Muscle of back (tissue), 11 donors: ENCODE results near the gene CAPN12. TPM values are rescaled to one million over a fixed set of nuclear protein-coding genes. Genes with fewer than 3 reads are reported as not detected.
A peak's percentile ranks its signal among the peaks of the same experiment; 100 is the strongest.

Experiments
- DNase-seq, 3 donors: peaks; one replicate each; pipeline versions ENCODE4 v3.0.0 to v3.0.0-alpha.2; 2013
- polyA plus RNA-seq, 10 donors: library from polyadenylated mRNA; unstranded; fragments of 120-200 nt; gene quantifications; one replicate each; pipeline ENCODE4 v1.2.1, GENCODE V29; 2013; ENCODE audit not compliant: insufficient read length in 10 of 10

Gene CAPN12
- polyA plus RNA-seq, 10 donors: 0.71 to 2.2 (median 0.94) TPM

DNA sequence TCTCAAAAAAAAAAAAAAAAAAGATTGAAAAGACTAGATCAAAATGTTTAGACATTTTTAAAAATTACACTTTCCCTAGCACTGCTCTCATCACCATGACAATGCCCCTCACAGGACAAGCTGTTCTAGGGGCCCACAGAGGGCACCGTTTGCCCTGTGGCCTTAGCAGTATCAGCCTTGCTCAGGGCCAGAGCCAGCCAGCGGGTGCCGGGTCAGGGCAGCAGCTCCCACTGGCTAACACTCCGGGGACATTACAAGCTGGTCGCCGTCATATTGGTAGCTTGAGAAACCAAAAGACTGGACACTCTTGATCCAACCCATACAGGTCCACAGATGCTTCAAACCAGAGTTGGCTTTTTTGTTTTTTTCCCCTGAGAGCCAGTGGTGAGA, 18.0 kb downstream of the CAPN12 start:
- no peak for DNase-seq

DNA sequence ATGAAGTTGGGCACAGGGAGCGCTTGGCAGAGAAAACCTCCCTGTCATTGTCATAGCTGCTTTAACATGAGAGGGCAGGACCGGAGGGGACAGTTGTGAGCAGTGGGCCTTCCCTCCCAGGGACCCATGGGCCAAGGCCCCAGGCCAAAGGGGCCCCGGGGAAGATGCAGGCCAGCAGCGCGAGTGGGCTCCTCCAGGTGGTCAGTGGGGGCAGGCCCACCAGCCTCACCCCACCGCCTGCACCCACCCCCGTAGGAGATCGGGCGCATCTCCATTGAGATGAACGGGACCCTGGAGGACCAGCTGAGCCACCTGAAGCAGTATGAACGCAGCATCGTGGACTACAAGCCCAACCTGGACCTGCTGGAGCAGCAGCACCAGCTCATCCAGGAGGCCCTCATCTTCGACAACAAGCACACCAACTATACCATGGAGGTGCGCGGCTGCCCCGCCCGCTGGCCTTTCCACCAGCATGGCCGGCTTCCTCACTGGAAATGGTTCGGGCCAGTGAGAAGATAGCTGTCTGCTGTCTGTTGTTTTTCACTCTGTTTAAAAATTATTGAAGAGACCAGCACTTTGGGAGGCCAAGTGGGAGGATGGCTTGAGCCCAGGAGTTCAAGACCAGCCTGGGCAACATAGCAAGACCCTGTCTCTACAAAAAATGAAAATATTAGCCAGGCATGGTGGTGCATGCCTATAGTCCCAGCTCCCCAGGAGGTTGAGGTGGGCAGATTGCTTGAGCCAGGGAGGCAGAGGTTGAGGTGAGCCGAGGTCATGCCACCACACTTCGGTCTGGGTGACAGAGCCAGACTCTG, 18.6 kb downstream of the CAPN12 start:
- no peak for DNase-seq

DNA sequence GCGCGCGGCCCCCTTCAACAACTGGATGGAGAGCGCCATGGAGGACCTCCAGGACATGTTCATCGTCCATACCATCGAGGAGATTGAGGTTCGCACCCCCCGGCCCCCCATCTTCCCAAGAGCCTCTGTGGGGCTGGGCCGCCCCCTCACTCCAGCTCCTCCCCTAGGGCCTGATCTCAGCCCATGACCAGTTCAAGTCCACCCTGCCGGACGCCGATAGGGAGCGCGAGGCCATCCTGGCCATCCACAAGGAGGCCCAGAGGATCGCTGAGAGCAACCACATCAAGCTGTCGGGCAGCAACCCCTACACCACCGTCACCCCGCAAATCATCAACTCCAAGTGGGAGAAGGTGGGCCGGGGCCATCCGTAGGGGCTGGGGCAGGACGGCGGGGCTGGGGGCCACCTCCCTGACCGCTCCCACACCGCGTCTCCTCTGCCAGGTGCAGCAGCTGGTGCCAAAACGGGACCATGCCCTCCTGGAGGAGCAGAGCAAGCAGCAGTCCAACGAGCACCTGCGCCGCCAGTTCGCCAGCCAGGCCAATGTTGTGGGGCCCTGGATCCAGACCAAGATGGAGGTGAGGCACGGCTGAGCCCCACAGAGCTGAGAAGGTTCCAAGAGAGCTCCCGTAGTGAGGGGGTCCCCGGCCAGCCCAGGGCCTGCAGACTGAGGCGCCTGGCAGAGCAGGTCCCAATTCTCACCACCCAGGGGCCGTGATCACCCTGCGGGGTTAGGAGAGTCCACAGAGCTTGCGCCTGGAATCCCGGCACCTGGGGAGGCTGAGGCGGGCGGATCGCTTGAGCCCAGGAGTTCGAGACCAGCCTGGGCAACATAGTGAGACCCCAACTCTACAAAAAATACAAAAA, 20.1 kb downstream of the CAPN12 start:
- DNase-seq: no peak

DNA sequence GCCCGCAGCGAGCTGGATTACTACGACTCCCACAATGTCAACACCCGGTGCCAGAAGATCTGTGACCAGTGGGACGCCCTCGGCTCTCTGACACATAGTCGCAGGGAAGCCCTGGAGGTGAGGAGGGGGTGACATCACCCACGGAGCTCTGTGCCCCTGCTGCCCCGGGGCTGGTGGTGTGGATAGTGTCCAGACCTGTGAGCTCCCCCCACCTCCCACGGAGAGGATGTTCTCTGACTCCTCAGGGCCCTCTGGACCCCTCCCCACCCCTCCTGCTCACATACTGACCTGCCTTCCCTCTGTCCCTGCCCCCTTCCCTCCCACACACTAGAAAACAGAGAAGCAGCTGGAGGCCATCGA, 20.7 kb downstream of the CAPN12 start:
- no peak for DNase-seq

DNA sequence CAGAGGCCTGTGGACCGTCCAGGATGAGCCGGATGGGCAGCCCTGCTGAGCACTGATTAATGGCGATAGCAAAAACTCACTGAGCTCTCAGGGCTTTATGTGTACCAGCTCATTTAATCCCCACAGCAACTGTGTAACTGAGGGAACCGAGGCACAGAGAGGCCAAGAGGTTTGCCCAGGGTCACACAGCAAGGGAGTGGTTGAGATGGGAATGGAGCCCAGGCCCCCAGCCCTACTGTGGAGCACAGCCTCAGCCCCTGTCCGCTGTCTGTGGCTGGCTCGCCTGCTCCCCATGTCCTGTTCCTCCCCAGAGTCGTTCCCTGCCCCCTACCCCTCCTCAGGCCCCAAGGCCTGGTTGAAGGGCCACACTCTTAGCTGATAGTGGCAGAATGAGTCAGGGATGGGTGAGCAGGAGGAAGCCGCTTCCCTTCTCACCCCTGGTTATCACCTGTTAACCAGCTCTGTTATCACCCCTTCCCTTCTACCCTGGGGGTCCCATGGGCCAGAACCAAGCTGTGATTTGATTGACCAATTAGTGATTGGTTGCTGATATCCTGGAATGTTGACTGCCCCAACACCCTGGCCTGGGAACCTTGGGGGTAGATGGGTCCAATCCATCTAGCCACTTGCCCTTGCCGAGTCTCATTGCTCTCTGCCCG, 21.2 kb downstream of the CAPN12 start:
- DNase-seq: no peak

DNA sequence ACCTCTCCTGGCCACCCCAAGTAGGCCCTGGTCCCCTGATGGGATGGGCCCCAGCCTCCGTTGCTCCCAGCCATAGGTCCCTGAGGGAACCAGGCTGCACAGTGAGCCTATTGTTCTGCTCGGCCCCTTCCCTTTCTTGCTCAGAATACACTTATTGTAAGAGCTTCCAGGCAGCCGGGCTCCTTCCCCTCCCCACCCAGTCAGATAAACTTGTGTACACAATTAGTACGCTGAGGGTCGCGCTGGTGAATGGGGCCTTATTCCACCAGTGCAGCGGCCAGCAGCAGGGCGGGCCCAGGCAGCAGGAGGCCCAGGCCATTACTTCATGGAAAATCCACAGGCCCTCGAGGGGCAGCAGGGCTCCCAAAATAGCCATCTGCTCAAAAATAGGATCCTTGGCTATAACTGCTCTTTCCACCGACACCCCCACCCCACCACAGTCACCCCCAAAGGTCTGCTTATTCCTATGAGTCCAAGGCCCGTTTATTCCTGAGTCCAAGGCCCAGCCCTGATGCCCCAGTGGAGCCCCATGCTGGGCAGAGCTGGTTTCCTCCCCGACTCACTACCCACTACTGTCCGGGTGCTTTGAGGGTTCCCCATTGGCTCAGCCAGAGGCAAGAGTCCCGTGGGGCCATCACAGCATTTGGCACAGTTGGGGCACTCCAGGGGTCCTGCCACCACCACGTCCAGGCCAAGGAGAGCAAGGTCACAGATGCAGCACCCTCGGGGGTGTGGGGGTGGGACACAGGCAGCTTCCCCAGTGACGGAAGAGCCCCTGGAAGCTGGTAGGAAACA, 22.1 kb downstream of the CAPN12 start:
- peak in 1 of 3 donors; percentile 87 for DNase-seq

DNA sequence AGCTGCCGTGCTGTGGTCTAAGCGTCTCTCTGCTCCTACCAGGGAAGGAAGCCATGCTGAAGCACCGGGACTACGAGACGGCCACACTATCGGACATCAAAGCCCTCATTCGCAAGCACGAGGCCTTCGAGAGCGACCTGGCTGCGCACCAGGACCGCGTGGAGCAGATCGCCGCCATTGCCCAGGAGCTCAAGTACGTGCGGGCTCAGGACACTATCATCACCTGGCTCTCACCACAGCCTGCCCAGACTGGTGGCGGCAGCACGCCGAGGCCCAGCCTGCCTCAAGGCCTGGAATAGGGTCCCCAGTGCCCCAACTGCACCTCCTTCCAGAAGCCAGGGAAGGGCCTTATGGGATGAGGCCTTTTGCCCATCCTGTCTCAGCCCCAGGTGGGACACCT, 22.8 kb downstream of the CAPN12 start:
- no peak for DNase-seq

DNA sequence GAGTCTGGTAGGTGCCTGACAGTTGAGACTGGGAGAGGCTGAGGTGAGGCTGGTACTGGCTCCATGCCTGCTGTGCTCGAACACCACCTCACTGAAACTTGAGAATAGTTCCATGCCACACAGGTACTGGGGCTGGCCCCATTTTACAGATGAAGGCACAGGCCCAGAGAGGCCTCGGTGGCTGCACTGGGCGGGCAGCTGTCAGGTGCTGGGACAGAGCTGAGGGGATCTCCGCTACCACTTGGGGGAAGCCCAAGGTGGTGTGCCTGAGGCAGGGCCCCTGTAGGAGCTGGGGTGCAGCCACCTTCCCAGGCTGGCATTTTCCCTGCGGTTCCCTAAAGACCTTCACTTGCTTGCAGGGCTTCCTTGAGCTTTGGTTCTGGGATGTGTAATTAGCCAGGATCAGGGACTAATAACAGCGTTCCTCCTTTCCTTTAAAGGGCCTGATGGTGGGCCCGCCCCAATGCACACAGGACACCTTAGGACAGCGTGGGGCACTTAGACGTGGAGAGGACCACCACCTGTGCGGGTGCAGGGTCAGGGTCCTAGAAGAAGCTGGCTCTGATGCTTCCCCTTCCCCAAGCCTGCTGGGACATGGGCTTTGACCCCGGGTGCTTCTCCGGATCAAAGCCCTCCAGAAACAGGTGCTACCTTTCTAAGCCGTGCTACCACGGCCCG, 23.6 kb downstream of the CAPN12 start:
- no peak for DNase-seq

DNA sequence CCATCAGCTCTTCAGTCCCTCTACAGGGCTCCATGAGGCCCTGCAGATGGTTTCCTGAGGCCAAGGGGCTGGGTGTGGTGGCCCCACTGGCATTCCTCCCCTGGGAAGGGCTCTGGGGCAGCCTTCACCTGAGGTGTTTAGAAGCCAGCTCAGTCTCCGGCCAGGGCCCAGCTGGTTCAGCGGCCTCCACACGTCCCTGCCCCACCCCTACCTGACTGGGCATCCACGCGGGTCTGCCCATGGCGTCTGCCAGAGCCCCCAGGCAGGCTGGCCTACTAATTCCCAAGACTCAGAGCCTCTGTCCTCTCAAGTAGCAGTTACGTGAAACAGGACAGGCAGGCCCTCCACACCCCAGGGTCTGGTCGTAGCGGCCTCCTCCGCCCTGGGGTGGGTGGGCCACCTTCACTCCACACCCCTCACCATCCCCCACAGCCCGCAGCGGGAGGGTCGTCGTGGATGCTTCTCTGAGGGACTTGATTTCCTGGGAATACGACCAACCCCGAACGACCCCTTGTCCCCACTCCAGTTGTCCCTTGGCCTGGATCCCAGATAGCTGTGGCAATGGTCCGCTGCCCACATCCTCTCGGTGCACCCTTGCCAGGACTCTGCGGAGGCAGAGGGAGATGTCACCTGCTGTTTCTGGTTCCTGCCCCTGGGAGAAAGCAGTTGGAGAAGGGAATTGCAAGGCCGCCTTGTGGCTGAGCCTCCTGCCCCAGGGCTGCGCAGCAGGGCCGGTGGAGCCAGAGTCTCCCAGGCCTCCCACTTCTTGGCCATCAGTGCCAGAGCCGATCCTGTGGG, 24.3 kb downstream of the CAPN12 start:
- DNase-seq: no peak

DNA sequence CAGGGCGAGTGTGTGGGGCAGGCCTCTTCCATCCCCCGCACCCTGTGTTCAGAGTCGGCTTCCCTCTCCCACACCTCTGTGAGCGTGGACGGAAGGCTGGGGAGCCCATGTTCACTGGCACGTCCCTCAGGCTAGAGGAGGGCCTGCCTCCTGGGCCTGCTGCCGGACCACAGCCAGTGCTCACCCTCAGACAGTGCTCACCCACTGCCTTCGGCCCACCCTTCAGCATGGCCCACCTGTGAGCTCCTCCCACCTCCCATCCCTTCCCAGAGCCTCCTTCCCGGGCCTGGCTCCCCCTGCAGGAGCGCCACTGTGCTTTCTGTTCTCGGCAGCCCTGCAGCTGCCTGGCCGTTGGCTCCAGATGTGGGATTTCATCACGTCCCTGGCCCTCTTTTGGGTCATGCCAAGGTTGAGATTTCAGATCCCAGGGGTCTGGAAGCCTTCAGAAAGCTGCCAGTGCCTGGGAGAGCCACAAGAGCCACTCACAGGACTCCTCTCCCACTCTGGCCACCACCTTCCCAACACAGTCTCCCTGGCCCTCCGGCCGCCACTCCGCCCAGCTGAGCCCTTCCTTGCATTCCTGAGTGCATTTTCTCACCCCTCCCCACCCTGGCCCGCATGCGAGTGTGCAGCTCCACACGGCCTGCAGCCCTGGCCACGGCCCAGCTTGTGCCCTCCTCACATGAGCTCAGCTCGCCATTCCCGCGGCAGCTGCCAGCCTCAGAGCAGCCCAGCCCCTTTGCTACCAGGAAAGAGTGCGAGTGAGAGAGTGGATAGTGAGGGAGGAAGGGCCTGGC, 25.3 kb downstream of the CAPN12 start:
- peak; percentile 53 to 77 (median 65) for DNase-seq

DNA sequence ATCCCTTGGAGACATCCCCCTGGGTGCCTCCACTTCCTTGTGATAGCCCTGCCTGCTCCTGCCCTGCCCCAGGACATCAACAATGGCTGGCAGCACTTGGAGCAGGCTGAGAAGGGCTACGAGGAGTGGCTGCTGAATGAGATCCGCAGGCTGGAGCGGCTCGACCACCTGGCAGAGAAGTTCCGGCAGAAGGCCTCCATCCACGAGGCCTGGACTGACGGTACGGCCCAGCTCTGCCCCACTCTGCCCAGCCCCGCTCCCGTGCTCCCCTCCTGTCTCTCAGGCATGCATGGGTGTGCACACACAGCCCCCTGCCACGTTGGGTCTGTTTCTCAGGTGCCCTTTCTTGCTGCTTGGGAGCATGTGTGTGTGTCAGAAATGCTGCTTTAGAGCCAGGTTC, 26.4 kb downstream of the CAPN12 start:
- no peak for DNase-seq

DNA sequence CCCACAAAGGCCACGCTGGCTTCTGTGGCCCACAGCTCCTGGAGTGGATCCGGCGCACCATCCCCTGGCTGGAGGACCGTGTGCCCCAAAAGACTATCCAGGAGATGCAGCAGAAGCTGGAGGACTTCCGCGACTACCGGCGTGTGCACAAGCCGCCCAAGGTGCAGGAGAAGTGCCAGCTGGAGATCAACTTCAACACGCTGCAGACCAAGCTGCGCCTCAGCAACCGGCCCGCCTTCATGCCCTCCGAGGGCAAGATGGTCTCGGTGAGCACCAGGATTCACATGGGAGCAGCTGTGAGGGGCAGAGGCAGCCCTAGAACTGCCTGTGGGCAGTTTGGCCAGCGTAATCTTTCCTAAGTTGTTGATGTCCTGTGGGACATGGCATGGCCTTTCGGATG, 27.2 kb downstream of the CAPN12 start:
- no peak for DNase-seq

DNA sequence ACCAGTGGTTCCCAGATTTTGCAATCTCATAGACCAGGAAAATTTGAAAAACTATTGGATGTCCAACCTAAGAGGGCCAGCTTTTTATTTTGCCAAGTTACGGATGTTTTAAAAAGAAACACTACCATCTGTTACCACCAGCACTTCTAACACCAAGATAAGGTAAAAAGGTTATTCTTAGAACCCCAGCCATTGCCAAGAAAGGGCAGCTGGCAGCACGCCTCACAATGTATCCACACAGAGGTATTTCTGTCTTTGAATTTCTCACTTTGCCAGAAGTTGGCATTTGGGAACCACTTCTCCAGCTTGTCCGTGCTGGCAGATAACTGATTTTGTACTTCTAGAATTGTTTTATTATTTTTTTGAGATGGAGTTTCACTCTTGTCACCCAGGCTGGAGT, 28.7 kb downstream of the CAPN12 start:
- no peak for DNase-seq

DNA sequence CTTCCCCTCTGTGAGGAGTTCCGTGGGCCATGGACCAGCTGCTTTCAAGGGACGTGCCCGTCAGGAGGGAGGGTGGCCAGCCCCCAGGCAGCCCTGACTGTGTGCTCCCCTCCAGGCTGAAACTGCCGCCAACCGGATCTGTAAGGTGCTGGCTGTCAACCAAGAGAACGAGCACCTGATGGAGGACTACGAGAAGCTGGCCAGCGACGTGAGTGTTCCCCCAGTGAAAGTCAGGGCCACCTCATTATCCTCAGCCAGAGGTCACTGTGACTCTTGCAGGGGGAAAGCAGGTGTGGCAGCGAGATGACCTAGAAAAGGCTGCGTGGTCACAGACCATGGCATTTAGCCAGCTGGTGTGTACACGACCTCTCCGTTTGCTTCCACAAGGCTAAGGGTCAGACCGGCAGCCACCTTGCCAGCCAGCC, 29.9 kb downstream of the CAPN12 start:
- no peak for DNase-seq

DNA sequence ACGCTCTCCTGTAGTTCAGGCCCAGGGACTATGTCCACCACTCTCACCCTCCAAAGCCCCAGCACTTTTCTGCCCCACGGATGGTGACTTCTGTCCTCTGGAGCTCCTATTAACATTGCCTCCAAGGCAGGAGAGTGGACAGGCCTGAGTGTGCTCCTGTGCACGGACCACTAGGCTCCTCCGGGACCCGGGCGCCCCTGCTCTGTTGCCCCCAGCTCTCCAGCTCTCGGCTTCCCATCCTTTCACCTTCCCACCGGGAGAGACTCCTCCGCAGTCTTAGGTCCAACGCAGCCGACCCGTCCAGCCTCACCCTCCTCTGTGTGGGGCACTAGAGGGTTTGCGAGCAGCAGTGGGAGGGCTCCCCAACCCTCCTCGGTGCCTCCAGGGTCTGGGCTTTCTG, 30.4 kb downstream of the CAPN12 start:
- DNase-seq: no peak

DNA sequence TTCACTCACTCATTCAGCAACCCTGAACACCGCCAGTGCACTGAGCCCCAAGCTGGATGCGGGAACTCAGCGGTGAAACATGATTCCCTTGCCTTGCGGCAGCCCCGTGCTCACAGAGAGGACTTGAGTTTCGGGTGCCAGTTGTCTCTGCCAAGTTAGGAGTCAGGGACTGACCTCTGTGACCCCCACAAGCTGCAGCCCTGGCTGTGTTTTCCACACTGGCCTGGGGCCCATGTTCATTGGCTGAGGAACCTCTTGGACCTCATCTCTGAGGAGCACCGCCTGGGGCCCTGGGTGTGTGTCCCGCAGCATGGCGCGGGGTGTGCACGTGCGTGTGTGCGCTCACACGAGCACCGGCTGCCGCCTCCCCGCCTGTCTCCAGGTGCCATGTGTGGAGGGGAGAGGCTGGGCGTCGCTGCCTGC, 31.0 kb downstream of the CAPN12 start:
- peak; percentile 59 to 72 (median 66) for DNase-seq

DNA sequence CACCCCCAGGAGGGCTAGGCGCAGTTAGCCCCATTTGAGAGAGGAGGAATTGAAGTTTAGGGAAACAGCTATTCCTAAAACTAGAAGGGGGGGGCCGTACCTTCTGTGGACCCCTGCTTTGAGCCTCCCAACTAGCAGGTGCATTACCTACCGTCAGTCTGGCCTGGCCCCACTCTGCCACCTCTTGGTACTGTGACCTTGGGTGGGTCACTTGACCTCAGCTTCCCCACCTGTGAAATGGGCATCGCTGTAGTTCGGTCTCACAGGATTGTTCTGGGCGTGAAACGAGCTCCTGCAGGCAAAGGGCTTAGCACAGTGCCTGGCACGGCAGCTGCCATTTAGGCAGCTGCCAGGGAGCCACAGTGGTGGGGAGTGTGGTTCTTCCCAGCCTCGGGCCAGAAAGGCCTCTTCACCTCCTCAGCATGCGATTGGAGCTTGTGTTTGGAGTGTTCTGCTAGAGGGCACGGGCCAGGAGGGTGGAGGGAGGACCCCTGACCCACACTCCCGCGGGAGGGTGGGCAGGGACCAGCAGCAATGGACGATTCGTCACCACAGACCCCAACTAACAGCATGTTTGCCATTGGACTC, 32.0 kb downstream of the CAPN12 start:
- DNase-seq: no peak

DNA sequence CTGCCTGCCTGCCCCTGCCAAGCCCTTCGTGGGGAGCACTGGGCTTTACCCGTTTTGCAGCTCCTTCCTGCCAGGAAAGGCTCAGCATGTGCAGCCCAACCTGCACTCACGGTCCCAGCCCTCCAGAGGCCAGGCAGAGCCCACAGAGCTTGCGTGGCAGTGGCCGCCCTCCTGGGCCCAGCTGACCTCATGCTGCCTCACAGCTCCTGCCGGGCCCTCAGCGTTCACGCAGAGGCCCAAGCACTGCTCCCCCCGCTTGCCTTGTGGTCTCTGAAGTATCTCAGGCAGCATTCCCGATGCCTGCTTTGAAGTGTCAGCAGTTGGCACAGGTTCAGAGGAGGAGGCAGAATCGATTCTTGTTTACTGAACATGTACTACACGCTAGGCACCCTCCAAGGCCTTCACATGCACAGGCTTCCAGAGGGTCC, 32.5 kb downstream of the CAPN12 start:
- no peak for DNase-seq
